K562 (cell line): ENCODE results near the gene USP8. TPM values are rescaled to one million over a fixed set of nuclear protein-coding genes. Genes with fewer than 3 reads are reported as not detected.

Source experiments
- BACH1 ChIP-seq: fragments of 200-800 bp; sonication (Bioruptor generic); IDR thresholded peaks from 2 replicates; pipeline ENCODE4 v1.6.1; 2016; ENCODE audit warnings: missing genetic modification characterization, missing compliant biosample characterization
- ILF3 ChIP-seq: fragments of 450-650 bp; IDR thresholded peaks from 2 replicates; pipeline ENCODE4 v1.6.1; 2018; ENCODE audit warnings: antibody characterized with exemption, mild to moderate bottlenecking, moderate library complexity, borderline replicate concordance
- MGA ChIP-seq: fragments of 450-650 bp; IDR thresholded peaks from 2 replicates; pipeline ENCODE4 v1.6.1; 2016; ENCODE audit warnings: mild to moderate bottlenecking, moderate library complexity
- polyA plus RNA-seq, 8 experiments: library from polyadenylated mRNA; depleted of rRNA in 4 of 8; stranded (reverse) in 5 of 8; unstranded in 3 of 8; fragments of >200 nt; fragmentation: Nextera tagmentation in 2 of 8; fragmentation: Illumina TruSeq in 1 of 8; extraction: Ambion mirVana in 2 of 8; extraction: Trizol in 1 of 8; gene quantifications; 2 replicates each; pipeline versions ENCODE4 v1.2.1 to v1.2.3, GENCODE V29; 2011 to 2014; ENCODE audit warnings: inconsistent platforms in 1 of 8, missing spikeins in 1 of 8
- total RNA-seq, 7 experiments: library from RNA; depleted of rRNA in 6 of 7; stranded (reverse); fragments of >200 nt in 6 of 7; fragmentation: Illumina TruSeq in 2 of 7; extraction: Trizol in 2 of 7; gene quantifications; 2 replicates each; pipeline versions ENCODE4 v1.2.1 to v1.2.3, GENCODE V29; 2011 to 2021; ENCODE audit warnings: low replicate concordance in 1 of 7
- TF ChIP-seq, protein P1 (sequence below): sonication (generic); formaldehyde crosslinking; IDR thresholded peaks from 2 replicates; pipeline ENCODE4 v1.8.1; 2023; ENCODE audit warnings: mild to moderate bottlenecking, missing genetic modification reagents
- TF ChIP-seq, protein P2 (sequence below): fragments of 250-450 bp; sonication (Bioruptor Pico); IDR thresholded peaks from 2 replicates; pipeline ENCODE4 v1.8.0; 2022; ENCODE audit warnings: moderate library complexity, mild to moderate bottlenecking, inconsistent platforms
- TF ChIP-seq, protein P3 (sequence below): fragments of 450-650 bp; IDR thresholded peaks from 2 replicates; pipeline ENCODE4 v1.6.1; 2016; ENCODE audit warnings: antibody characterized with exemption

USP8 gene
- total and polyA plus RNA-seq, 9 of the 15 experiments (the other 6 are each of a cell fraction or from before 2014, with no cell fraction given): 35.1 to 58.4 (median 46.1) TPM

GRCh38 chr15:50424066-50424890 is at the start of gene USP8 (continued):
- TF ChIP-seq, protein P1, sequence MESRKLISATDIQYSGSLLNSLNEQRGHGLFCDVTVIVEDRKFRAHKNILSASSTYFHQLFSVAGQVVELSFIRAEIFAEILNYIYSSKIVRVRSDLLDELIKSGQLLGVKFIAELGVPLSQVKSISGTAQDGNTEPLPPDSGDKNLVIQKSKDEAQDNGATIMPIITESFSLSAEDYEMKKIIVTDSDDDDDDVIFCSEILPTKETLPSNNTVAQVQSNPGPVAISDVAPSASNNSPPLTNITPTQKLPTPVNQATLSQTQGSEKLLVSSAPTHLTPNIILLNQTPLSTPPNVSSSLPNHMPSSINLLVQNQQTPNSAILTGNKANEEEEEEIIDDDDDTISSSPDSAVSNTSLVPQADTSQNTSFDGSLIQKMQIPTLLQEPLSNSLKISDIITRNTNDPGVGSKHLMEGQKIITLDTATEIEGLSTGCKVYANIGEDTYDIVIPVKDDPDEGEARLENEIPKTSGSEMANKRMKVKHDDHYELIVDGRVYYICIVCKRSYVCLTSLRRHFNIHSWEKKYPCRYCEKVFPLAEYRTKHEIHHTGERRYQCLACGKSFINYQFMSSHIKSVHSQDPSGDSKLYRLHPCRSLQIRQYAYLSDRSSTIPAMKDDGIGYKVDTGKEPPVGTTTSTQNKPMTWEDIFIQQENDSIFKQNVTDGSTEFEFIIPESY (CRISPR knock-in tag): no peak
- TF ChIP-seq, protein P2, sequence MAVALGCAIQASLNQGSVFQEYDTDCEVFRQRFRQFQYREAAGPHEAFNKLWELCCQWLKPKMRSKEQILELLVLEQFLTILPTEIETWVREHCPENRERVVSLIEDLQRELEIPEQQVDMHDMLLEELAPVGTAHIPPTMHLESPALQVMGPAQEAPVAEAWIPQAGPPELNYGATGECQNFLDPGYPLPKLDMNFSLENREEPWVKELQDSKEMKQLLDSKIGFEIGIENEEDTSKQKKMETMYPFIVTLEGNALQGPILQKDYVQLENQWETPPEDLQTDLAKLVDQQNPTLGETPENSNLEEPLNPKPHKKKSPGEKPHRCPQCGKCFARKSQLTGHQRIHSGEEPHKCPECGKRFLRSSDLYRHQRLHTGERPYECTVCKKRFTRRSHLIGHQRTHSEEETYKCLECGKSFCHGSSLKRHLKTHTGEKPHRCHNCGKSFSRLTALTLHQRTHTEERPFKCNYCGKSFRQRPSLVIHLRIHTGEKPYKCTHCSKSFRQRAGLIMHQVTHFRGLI: no peak
- TF ChIP-seq, protein P3, sequence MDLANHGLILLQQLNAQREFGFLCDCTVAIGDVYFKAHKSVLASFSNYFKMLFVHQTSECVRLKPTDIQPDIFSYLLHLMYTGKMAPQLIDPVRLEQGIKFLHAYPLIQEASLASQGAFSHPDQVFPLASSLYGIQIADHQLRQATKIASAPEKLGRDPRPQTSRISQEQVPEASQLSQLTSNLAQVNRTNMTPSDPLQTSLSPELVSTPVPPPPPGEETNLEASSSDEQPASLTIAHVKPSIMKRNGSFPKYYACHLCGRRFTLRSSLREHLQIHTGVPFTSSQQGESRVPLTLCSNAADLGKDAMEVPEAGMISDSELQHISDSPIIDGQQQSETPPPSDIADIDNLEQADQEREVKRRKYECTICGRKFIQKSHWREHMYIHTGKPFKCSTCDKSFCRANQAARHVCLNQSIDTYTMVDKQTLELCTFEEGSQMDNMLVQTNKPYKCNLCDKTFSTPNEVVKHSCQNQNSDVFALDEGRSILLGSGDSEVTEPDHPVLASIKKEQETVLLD: peak; percentile 32; the same call in 1 of the 2 replicates
- TF ChIP-seq MGA (no peak; the same call in 1 of the 2 replicates), ILF3 (no peak), BACH1 (tag) (no peak)
